HepG2 (cell line): ENCODE data around the gene MT1F. TPM values are rescaled to one million over a fixed set of nuclear protein-coding genes. Genes with fewer than 3 reads are reported as not detected.
A peak's percentile ranks its signal among the peaks of the same experiment; 100 is the strongest.

Source experiments
- BHLHE40 ChIP-seq: IDR thresholded peaks from 2 replicates; pipeline ENCODE4 v1.6.1; 2011; ENCODE audit warnings: low read length, improper control_type of control experiment
- CERS6 ChIP-seq: sonication (generic); formaldehyde crosslinking; IDR thresholded peaks from 2 replicates; pipeline ENCODE4 v1.5.0; 2020; ENCODE audit warnings: missing genetic modification reagents
- EED ChIP-seq: sonication (generic); formaldehyde crosslinking; IDR thresholded peaks from 2 replicates; pipeline ENCODE4 v1.5.0; 2020; ENCODE audit warnings: mild to moderate bottlenecking, missing genetic modification reagents
- FOXJ3 ChIP-seq: sonication (generic); formaldehyde crosslinking; IDR thresholded peaks from 2 replicates; pipeline ENCODE4 v1.4.0; 2020; ENCODE audit warnings: missing genetic modification reagents, mild to moderate bottlenecking, borderline replicate concordance
- FOXK1 ChIP-seq: sonication (generic); formaldehyde crosslinking; IDR thresholded peaks from 2 replicates; pipeline ENCODE4 v1.4.0; 2020; ENCODE audit warnings: low read depth, missing genetic modification reagents, borderline replicate concordance
- FOXK2 ChIP-seq: fragments of 450-650 bp; IDR thresholded peaks from 2 replicates; pipeline ENCODE4 v1.6.1; 2016
- GTF2F1 ChIP-seq: fragments of 150-350 bp; IDR thresholded peaks from 2 replicates; pipeline ENCODE4 v1.6.1; 2014; ENCODE audit warnings: low read length
- IKZF1 ChIP-seq: fragments of 450-650 bp; IDR thresholded peaks from 2 replicates; pipeline ENCODE4 v1.7.1; 2016
- KLF12 ChIP-seq: sonication (generic); formaldehyde crosslinking; IDR thresholded peaks from 2 replicates; pipeline ENCODE4 v1.4.0; 2020; ENCODE audit warnings: missing genetic modification reagents, borderline replicate concordance
- LCORL ChIP-seq, 2 experiments: fragments of 450-650 bp in 1 of 2; sonication (generic) in 1 of 2; formaldehyde crosslinking in 1 of 2; IDR thresholded peaks; 2 replicates each; pipeline versions ENCODE4 v1.5.0 to v1.6.1; 2017 to 2020; ENCODE audit warnings: antibody characterized with exemption in 1 of 2, missing genetic modification reagents in 1 of 2
- MTA3 ChIP-seq: sonication (generic); formaldehyde crosslinking; IDR thresholded peaks from 2 replicates; pipeline ENCODE4 v1.4.0; 2020; ENCODE audit warnings: missing genetic modification reagents
- MTF1 ChIP-seq: sonication (generic); formaldehyde crosslinking; IDR thresholded peaks from 2 replicates; pipeline ENCODE4 v1.5.0; 2020; ENCODE audit warnings: missing genetic modification reagents
- NCOA2 ChIP-seq: sonication (generic); formaldehyde crosslinking; IDR thresholded peaks from 2 replicates; pipeline ENCODE4 v1.8.0; 2022; ENCODE audit warnings: inconsistent platforms
- NFKBIZ ChIP-seq: IDR thresholded peaks from 2 replicates; pipeline ENCODE4 v1.6.1; 2018; ENCODE audit warnings: missing genetic modification reagents, missing compliant biosample characterization
- PAF1 ChIP-seq: IDR thresholded peaks from 2 replicates; pipeline ENCODE4 v1.6.1; 2016; ENCODE audit warnings: missing genetic modification reagents, missing compliant biosample characterization
- PCBP1 ChIP-seq: fragments of 200-400 bp; formaldehyde crosslinking; IDR thresholded peaks from 2 replicates; pipeline ENCODE4 v1.6.1; 2017; ENCODE audit warnings: mild to moderate bottlenecking, low read depth, low read length, borderline replicate concordance
- THAP7 ChIP-seq: sonication (generic); formaldehyde crosslinking; IDR thresholded peaks from 2 replicates; pipeline ENCODE4 v1.8.1; 2023; ENCODE audit warnings: mild to moderate bottlenecking, missing genetic modification reagents
- TOE1 ChIP-seq: sonication (generic); formaldehyde crosslinking; IDR thresholded peaks from 2 replicates; pipeline ENCODE4 v1.4.0; 2020; ENCODE audit warnings: mild to moderate bottlenecking, missing genetic modification reagents
- ZFYVE20 ChIP-seq: sonication (generic); formaldehyde crosslinking; IDR thresholded peaks from 2 replicates; pipeline ENCODE4 v1.8.0; 2023; ENCODE audit warnings: low read depth, mild to moderate bottlenecking, moderate library complexity, missing genetic modification reagents, borderline replicate concordance
- ZNF10 ChIP-seq: sonication (generic); formaldehyde crosslinking; IDR thresholded peaks from 2 replicates; pipeline ENCODE4 v1.4.0; 2020; ENCODE audit warnings: mild to moderate bottlenecking, low read depth, missing genetic modification reagents, borderline replicate concordance
- ZNF691 ChIP-seq: sonication (generic); formaldehyde crosslinking; IDR thresholded peaks from 2 replicates; pipeline ENCODE4 v1.4.0; 2020; ENCODE audit warnings: missing genetic modification reagents, low read depth, mild to moderate bottlenecking, borderline replicate concordance
- ZNF737 ChIP-seq: sonication (generic); formaldehyde crosslinking; IDR thresholded peaks from 2 replicates; pipeline ENCODE4 v1.5.0; 2020; ENCODE audit warnings: missing genetic modification reagents, mild to moderate bottlenecking, borderline replicate concordance
- ZNF766 ChIP-seq: sonication (generic); formaldehyde crosslinking; IDR thresholded peaks from 2 replicates; pipeline ENCODE4 v1.5.0; 2020; ENCODE audit warnings: missing genetic modification reagents, borderline replicate concordance
- ZNF782 ChIP-seq: sonication (generic); formaldehyde crosslinking; IDR thresholded peaks from 2 replicates; pipeline ENCODE4 v1.4.0; 2020; ENCODE audit warnings: missing genetic modification reagents, mild to moderate bottlenecking, borderline replicate concordance
- ZNF83 ChIP-seq: sonication (generic); formaldehyde crosslinking; IDR thresholded peaks from 2 replicates; pipeline ENCODE4 v1.4.0; 2020; ENCODE audit warnings: missing genetic modification reagents, mild to moderate bottlenecking, borderline replicate concordance
- ZNF850 ChIP-seq: sonication (generic); formaldehyde crosslinking; conservative IDR thresholded peaks from 2 replicates; pipeline ENCODE4 v1.9.0; 2021; ENCODE audit warnings: mild to moderate bottlenecking, missing genetic modification reagents
- ZZZ3 ChIP-seq: sonication (generic); formaldehyde crosslinking; IDR thresholded peaks from 2 replicates; pipeline ENCODE4 v1.4.0; 2020; ENCODE audit warnings: missing genetic modification reagents, mild to moderate bottlenecking, borderline replicate concordance
- polyA plus RNA-seq, 8 experiments: library from polyadenylated mRNA; depleted of rRNA in 3 of 8; stranded (reverse) in 7 of 8; unstranded in 1 of 8; fragments of >200 nt; fragmentation: Illumina TruSeq in 4 of 8; extraction: Trizol in 4 of 8; gene quantifications; 2 replicates each; pipeline versions ENCODE4 v1.2.1 to v1.2.3, GENCODE V29; 2011 to 2016; ENCODE audit warnings: low read depth in 4 of 8, missing spikeins in 1 of 8, mixed read lengths in 1 of 8; ENCODE audit not compliant: insufficient read depth in 1 of 8
- total RNA-seq, 5 experiments: library from RNA; depleted of rRNA; stranded (reverse); fragments of >200 nt; fragmentation: Illumina TruSeq; extraction: Trizol; gene quantifications; 2 replicates each; pipeline ENCODE4 v1.2.3, GENCODE V29; 2016; ENCODE audit warnings: low read depth in 1 of 5
- TF ChIP-seq, protein P1 (sequence below): sonication (generic); formaldehyde crosslinking; IDR thresholded peaks from 2 replicates; pipeline ENCODE4 v1.4.0; 2020; ENCODE audit warnings: missing genetic modification reagents

MT1F gene
- total and polyA plus RNA-seq, 2 of the 13 experiments (the other 11 are each of a cell fraction or from before 2014, with no cell fraction given) = 1.9 to 169 TPM

- TF ChIP-seq ZFYVE20 (CRISPR knock-in tag) (no peak), IKZF1 (no peak), ZNF850 (CRISPR knock-in tag) (no peak), NFKBIZ (CRISPR knock-in tag) (no peak), NCOA2 (CRISPR knock-in tag) (0 out of 2 replicates have a peak, but pooled peaks have one; percentile 40), LCORL (IDR thresholded peaks at IDR 0.05) (no peak), LCORL (CRISPR knock-in tag; IDR thresholded peaks at IDR 0.05) (peak; percentile 91), THAP7 (peak; percentile 90; the same call in 1 of the 2 replicates), MTF1 (peak; percentile 100), KLF12 (CRISPR knock-in tag) (peak; percentile 78; the same call in 1 of the 2 replicates), MTA3 (CRISPR knock-in tag) (no peak), FOXK1 (no peak), ZNF766 (CRISPR knock-in tag) (no peak), ZZZ3 (CRISPR knock-in tag) (no peak), PCBP1 (peak; percentile 87; the same call in 1 of the 2 replicates), ZNF691 (no peak; the same call in 1 of the 2 replicates), ZNF782 (CRISPR knock-in tag) (0 out of 2 replicates have a peak, but pooled peaks have one; percentile 3), PAF1 (CRISPR knock-in tag) (no peak), TOE1 (CRISPR knock-in tag) (no peak), ZNF83 (CRISPR knock-in tag) (no peak), EED (CRISPR knock-in tag) (no peak), CERS6 (CRISPR knock-in tag) (0 out of 2 replicates have a peak, but pooled peaks have one; percentile 66), BHLHE40 (peak; percentile 37; the same call in 1 of the 2 replicates), FOXJ3 (CRISPR knock-in tag) (no peak), ZNF10 (CRISPR knock-in tag) (no peak), ZNF737 (CRISPR knock-in tag) (no peak; the same call in 1 of the 2 replicates), GTF2F1 (no peak), FOXK2 (no peak)
- TF ChIP-seq, protein P1, sequence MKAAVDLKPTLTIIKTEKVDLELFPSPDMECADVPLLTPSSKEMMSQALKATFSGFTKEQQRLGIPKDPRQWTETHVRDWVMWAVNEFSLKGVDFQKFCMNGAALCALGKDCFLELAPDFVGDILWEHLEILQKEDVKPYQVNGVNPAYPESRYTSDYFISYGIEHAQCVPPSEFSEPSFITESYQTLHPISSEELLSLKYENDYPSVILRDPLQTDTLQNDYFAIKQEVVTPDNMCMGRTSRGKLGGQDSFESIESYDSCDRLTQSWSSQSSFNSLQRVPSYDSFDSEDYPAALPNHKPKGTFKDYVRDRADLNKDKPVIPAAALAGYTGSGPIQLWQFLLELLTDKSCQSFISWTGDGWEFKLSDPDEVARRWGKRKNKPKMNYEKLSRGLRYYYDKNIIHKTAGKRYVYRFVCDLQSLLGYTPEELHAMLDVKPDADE (CRISPR knock-in tag) = no peak
Observed at GRCh38 chr16:56681939-56682702, 24.4 kb downstream of the MT1F start, which contains the start of gene MT1X (continued).
